Epithelial cell of proximal tubule (primary cell): ENCODE measurements around the gene KY. TPM values are rescaled to one million over a fixed set of nuclear protein-coding genes. Genes with fewer than 3 reads are reported as not detected.

Experiments
- DNase-seq: peaks from one replicate; pipeline ENCODE4 v3.0.0-alpha.2; 2011; ENCODE audit warnings: low read depth
- H3K4me3 ChIP-seq: 2 replicates; pipeline ENCODE4 v1.5.1; 2011; ENCODE audit warnings: low read depth, mild to moderate bottlenecking, low read length
- CTCF ChIP-seq: conservative IDR thresholded peaks from 2 replicates; pipeline ENCODE4 v1.5.1; 2012; ENCODE audit warnings: low read depth, mild to moderate bottlenecking, low read length
- total RNA-seq: library from RNA; depleted of rRNA; stranded (reverse); fragments of >200 nt; gene quantifications from 2 replicates; pipeline ENCODE4 v1.2.3, GENCODE V29; 2015

The KY gene
- total RNA-seq, 1 donor from 2014 or later = not detected

DNA sequence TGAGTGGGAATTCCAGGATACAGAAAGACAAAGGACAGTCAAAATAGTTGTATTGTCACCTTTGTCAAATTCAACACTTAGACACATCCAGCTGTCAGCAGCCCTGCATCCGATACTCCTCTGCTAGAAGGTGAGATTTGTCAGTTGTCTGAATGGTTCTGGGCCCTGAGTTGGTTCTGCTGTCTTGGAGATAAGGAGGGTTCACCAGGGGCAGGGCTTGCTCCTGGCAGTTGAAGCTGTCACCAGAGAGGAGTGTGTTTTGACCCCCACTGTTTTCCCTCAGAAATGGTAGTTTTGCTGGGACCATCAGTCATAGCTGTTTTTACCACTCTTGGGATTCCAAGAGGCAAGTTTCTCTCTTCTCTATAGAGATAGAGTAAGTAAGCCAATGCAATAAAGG is 3.2 kb upstream of the KY start:
- DNase-seq = no peak
- H3K4me3 ChIP-seq = no peak overlapping the region
- no peak for TF ChIP-seq CTCF

DNA sequence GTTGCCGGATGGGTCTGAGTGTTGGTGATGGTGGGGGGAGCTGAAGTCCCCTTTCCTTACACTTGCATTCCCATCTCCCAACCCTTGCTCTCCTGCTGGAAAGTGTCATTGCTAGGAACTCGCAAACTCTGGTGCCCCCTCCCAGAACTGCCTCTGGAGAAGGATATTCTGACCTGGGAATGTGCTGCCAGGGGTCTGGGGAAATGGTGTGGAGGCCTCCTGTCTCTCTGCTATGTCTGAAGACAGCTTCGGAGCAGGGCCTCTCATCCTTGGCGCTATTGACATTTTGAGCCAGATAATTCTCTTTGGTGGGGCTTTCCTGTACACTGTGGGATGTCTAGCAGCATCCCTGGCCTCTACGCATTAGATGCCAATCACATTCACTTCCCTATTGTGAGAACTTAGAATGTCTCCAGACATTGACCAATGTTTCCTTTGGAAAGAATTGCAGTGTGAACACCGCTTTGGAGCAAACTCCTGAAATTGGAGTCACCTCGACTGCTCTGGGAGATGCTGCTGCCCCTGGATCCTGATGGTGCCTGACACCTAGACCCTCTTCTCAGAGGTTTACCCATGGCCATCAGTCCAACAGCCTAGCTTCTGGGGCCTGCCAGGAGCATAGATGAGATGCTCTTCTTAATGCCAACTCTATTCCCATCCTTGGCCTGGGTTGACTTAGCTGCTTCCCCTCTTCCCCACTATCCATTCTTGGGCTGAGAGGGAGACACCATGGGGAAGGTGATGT is 2.2 kb upstream of the KY start:
- no peak overlapping the region for H3K4me3 ChIP-seq
- no peak for DNase-seq
- TF ChIP-seq CTCF = no peak

DNA sequence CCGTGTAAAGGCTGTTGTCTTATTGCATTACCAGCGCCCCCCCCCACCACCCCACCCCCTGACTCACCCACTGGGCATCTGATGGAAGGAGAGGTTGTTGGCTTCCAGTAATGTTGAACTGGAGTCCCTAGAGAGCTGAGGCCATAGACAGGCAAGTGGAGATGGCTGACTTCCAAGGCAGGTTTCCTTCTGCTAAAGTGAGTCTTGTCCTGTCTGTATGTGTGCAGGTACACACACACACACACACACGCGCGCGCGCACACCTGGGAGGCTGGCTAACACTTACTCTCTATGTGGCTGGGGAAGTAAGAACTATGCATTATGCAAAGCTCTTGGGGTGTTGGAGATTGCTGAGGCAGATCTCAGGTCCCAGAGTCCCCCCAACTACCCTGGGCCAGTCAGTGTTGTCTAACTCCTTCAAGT is 1.6 kb upstream of the KY start:
- no peak for DNase-seq
- TF ChIP-seq CTCF = no peak
- H3K4me3 ChIP-seq = no peak overlapping the region

- no peak for TF ChIP-seq CTCF
- DNase-seq = no peak
- peak overlapping the region; percentile 56 for H3K4me3 ChIP-seq
These were observed 672 bp upstream of the KY start for GRCh38 chr3:134651347-134652041.

DNA sequence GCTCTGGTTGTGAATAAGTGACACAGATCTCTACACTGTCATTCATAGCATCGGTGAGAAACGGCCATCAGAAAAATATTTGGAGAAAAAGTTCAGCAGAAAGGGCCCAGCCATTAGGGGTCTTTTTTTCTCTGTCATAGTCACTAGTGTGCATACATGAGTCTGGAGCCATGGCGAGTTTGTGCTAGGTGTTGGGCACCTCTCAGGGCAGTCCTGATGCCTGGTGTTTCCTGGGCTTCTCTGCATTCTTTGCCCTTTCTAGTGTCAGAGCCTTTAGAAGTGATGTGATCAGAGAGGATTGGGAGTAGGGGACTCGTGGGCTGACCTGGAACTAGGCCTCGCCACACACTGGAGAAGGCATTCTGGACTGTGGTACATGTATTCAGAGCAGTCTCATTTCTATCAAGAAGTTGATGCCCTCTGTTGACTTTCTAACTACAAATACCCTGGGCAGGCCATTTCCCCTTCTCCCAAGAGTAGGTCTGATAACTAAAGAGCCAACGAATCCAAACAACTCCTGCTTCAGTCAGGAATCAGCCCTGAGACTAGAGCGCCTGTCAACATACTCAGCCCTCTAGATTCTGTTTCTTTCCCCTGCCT is 1.6 kb downstream of the KY start:
- no peak overlapping the region for H3K4me3 ChIP-seq
- DNase-seq = no peak
- TF ChIP-seq CTCF = no peak

- no peak for DNase-seq
- no peak for TF ChIP-seq CTCF
- no peak overlapping the region for H3K4me3 ChIP-seq
These were observed 2.7 kb downstream of the KY start for GRCh38 chr3:134647902-134648760.
